ENCODE measurements around the gene RAPGEF1. TPM values are rescaled to one million over a fixed set of nuclear protein-coding genes. Genes with fewer than 3 reads are reported as not detected.

The RAPGEF1 gene
- total RNA-seq, 1 donor from 2014 or later: 33.3 TPM

DNA sequence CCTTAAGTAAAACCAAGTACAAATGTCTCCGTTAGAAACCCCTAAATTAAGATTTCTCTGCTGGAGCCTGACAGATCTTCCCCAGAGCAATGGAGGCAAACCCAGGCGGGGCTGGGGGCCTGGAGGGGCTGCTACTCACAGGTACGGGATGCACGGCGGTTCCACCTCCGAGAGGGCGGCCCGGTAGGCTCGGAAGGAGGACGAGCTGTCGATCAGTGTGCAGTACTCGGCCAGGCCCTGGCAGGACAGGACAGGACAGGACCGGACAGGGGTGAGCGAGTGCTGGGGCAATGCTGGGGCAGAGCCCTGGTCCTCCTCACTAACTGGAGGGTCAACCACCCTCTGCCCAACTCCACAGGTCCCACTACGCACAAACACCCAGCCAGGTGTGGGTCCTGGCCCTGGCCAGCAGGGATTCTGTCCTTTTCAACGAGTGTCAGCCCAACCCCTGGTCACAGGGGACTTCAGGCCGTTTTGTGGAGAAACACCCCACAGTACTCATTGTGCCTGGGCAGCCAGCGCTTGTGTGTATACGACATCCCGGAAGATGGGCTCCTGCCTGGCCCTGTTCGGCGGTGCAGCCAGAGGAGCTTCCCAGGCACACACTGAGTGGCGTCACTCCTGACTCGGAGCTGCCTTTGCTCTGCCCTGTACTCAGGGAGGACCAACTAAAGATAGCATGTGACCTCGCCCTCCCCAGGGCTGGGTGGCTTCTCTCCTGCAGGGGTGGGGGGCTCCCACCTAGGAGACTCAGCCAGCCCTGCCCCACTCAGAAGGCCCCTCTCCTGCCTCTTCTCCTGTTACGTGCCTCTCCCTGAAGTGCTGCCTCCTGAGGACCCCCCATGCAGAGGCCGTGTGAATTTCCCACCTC, 157.2 kb downstream of the RAPGEF1 start:
- H3K4me1 Mint-ChIP-seq: no peaks in the 10 kb centered on the region
- Histone ChIP-seq H3F3A (ENCODE audit: low read depth) (no peaks in the 10 kb centered on the region), H3K4me2 (no peak overlapping the region), H3K36me3 (no peaks in the 10 kb centered on the region), H3K4me3 (no peak overlapping the region), H4K20me1 (ENCODE audit: low read depth) (no peaks in the 10 kb centered on the region), H2AFZ (replicated peaks) (no peak overlapping the region), H3K9me3 (ENCODE audit: low read depth) (no peaks in the 10 kb centered on the region), H3K27me3 (no peaks in the 10 kb centered on the region), H3K9ac (no peak overlapping the region), H3K27ac (no peak overlapping the region), H3K4me1 (no peaks in the 10 kb centered on the region), H3K79me2 (ENCODE audit: low read depth) (no peaks in the 10 kb centered on the region)
- H3K27me3 Mint-ChIP-seq (ENCODE audit: insufficient read depth, low read depth): peaks cover 5% of the 10 kb centered on the region
- no peak overlapping the region for H3K27ac Mint-ChIP-seq
- no peaks in the 10 kb centered on the region for H3K9me3 Mint-ChIP-seq
- peaks cover 19% of the 10 kb centered on the region for H3K36me3 Mint-ChIP-seq
- no peak for DNase-seq (ENCODE audit: low spot score)
- H3K4me3 Mint-ChIP-seq: no peak overlapping the region
- TF ChIP-seq, protein P1, sequence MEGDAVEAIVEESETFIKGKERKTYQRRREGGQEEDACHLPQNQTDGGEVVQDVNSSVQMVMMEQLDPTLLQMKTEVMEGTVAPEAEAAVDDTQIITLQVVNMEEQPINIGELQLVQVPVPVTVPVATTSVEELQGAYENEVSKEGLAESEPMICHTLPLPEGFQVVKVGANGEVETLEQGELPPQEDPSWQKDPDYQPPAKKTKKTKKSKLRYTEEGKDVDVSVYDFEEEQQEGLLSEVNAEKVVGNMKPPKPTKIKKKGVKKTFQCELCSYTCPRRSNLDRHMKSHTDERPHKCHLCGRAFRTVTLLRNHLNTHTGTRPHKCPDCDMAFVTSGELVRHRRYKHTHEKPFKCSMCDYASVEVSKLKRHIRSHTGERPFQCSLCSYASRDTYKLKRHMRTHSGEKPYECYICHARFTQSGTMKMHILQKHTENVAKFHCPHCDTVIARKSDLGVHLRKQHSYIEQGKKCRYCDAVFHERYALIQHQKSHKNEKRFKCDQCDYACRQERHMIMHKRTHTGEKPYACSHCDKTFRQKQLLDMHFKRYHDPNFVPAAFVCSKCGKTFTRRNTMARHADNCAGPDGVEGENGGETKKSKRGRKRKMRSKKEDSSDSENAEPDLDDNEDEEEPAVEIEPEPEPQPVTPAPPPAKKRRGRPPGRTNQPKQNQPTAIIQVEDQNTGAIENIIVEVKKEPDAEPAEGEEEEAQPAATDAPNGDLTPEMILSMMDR (IDR thresholded peaks at IDR 0.05): no peak
- TF ChIP-seq EZH2phosphoT487 (IDR thresholded peaks at IDR 0.05) (no peak), EZH2 (IDR thresholded peaks at IDR 0.05) (no peak)

DNA sequence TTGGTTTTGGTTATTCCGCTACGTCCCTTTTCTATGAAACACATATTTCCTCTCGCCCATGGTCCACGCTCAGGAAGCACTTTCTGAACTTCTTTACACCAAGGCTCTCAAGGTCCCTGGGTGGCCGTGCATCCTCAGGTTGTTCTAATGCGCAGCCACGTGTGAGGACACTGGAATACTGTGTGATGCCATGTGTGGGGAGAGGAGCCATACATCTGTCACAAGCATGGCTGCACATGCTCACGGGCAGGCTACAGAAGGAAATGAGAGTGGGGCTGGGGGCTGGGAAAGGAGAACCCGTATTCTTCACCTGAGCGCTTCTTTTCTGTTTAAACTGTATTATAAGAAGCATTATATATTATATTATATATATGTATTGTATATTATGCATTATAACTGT, 157.8 kb downstream of the RAPGEF1 start:
- Mint-ChIP-seq H3K27ac (no peak overlapping the region), H3K36me3 (peaks cover 15% of the 10 kb centered on the region), H3K9me3 (no peaks in the 10 kb centered on the region), H3K4me1 (no peaks in the 10 kb centered on the region), H3K27me3 (ENCODE audit: insufficient read depth, low read depth) (peaks cover 5% of the 10 kb centered on the region), H3K4me3 (no peak overlapping the region)
- Histone ChIP-seq H3K27me3 (no peaks in the 10 kb centered on the region), H2AFZ (replicated peaks) (no peak overlapping the region), H3K4me2 (no peak overlapping the region), H3K4me1 (no peaks in the 10 kb centered on the region), H3K9ac (no peak overlapping the region), H3K4me3 (no peak overlapping the region), H3K36me3 (no peaks in the 10 kb centered on the region), H3F3A (ENCODE audit: low read depth) (no peaks in the 10 kb centered on the region), H3K9me3 (ENCODE audit: low read depth) (no peaks in the 10 kb centered on the region), H3K27ac (no peak overlapping the region), H4K20me1 (ENCODE audit: low read depth) (no peaks in the 10 kb centered on the region), H3K79me2 (ENCODE audit: low read depth) (no peaks in the 10 kb centered on the region)
- TF ChIP-seq EZH2phosphoT487 (IDR thresholded peaks at IDR 0.05) (no peak), EZH2 (IDR thresholded peaks at IDR 0.05) (no peak)
- TF ChIP-seq, protein P1 (IDR thresholded peaks at IDR 0.05): no peak
- DNase-seq (ENCODE audit: low spot score): no peak

DNA sequence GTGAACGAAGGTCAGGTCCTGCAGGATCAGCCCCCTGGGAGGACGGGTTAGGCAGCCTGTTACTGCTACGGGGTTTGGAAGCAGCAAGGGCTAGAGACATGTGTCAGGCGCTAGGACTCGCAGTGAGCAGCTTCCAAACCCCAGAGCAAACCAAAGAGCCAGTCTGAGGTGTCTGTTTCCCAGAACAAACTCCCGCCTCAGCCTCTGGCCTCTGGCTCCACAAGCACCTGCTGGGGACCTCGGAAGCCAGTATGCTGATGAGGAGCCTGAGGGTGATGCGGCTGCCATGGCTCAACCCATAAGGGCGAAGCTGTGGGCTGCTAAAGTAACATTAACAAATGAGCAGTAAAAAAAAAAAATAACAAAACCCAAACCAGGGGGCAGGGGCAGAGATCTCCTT, 159.5 kb downstream of the RAPGEF1 start:
- Histone ChIP-seq H3K4me3 (no peak overlapping the region), H2AFZ (replicated peaks) (no peak overlapping the region), H3K4me2 (no peak overlapping the region), H4K20me1 (ENCODE audit: low read depth) (no peaks in the 10 kb centered on the region), H3K27me3 (no peaks in the 10 kb centered on the region), H3K79me2 (ENCODE audit: low read depth) (no peaks in the 10 kb centered on the region), H3K27ac (no peak overlapping the region), H3K36me3 (no peaks in the 10 kb centered on the region), H3K4me1 (no peaks in the 10 kb centered on the region), H3K9ac (no peak overlapping the region), H3K9me3 (ENCODE audit: low read depth) (no peaks in the 10 kb centered on the region), H3F3A (ENCODE audit: low read depth) (no peaks in the 10 kb centered on the region)
- no peak for DNase-seq (ENCODE audit: low spot score)
- Mint-ChIP-seq H3K9me3 (no peaks in the 10 kb centered on the region), H3K4me3 (no peak overlapping the region), H3K27me3 (ENCODE audit: insufficient read depth, low read depth) (peaks cover 3% of the 10 kb centered on the region), H3K27ac (no peak overlapping the region), H3K36me3 (peaks cover 14% of the 10 kb centered on the region), H3K4me1 (no peaks in the 10 kb centered on the region)
- no peak for TF ChIP-seq EZH2 (IDR thresholded peaks at IDR 0.05)
- TF ChIP-seq, protein P1 (IDR thresholded peaks at IDR 0.05): no peak
- TF ChIP-seq EZH2phosphoT487 (IDR thresholded peaks at IDR 0.05): no peak
